Measurements from ENCODE around the gene FTCD. TPM values are rescaled to one million over a fixed set of nuclear protein-coding genes. Genes with fewer than 3 reads are reported as not detected.
A peak's percentile ranks its signal among the peaks of the same experiment; 100 is the strongest.

The FTCD gene
- total and polyA plus RNA-seq, 9 of the 15 experiments (the other 6 are each of a cell fraction or from before 2014, with no cell fraction given): 0.11 to 1.6 (median 0.67) TPM; not detected in 5

- no peaks in the 10 kb centered on the region; the same call in 2 of the 3 replicates for H3K79me2 ChIP-seq (ENCODE audit: control insufficient read depth, insufficient read depth, low read length)
- no peaks in the 10 kb centered on the region for H3K27me3 ChIP-seq (ENCODE audit: control insufficient read depth in 2 of 2, insufficient read depth in 2 of 2, low read length in 2 of 2)
- no peak overlapping the region for H3K4me3 ChIP-seq
- BruUV-seq (replicated peaks): no TSS peak
- no peaks in the 10 kb centered on the region for H3K9me3 ChIP-seq (replicated peaks; ENCODE audit: control insufficient read depth, insufficient read depth, low read depth, low read length)
- ChIA-PET CTCF (ENCODE audit: low intra/inter-chr PET ratio) (no interaction called here), POLR2A (no interaction called here)
- no peak overlapping the region for H3K27ac ChIP-seq (ENCODE audit: extremely low read depth, low read depth, low read length)
- no peaks in the 10 kb centered on the region for H4K20me1 ChIP-seq (replicated peaks; ENCODE audit: control insufficient read depth, insufficient read depth, low read length)
- no peak for FAIRE-seq
- H2AFZ ChIP-seq (ENCODE audit: low read depth, low read length): no peak overlapping the region
- no peak for ATAC-seq
- TF ChIP-seq POLR2G (IDR thresholded peaks at IDR 0.05; ENCODE audit: low read depth, low read length) (peak; percentile 23), ZNF12 (CRISPR knock-in tag; IDR thresholded peaks at IDR 0.05) (no peak)
- intact Hi-C loops (cut with micrococcal nuclease): loop anchor here (5.0 kb wide), 1 partner anchor 76 kb away; the partner anchor contains the start of gene LSS
- in situ Hi-C loops (cut with MboI): no loop called here
- H3K36me3 ChIP-seq (ENCODE audit: control insufficient read depth, insufficient read depth, low read length): peaks cover 8% of the 10 kb centered on the region; the same call in 2 of the 3 replicates
- 87% methylated on average over 39 of the region's 47 CpGs for WGBS (ENCODE audit: insufficient coverage, low coverage, missing lambda C conversion rate)
- H3K4me2 ChIP-seq (ENCODE audit: insufficient read depth, low read length): no peak overlapping the region
- no peak for DNase-seq (ENCODE audit: extremely low read depth in 1 of 4, low spot score in 3 of 4)
- no peaks in the 10 kb centered on the region for H3K9me1 ChIP-seq (ENCODE audit: control insufficient read depth, insufficient read depth, low read length)
- peaks cover 15 to 83% of the 10 kb centered on the region in 2 experiments for H3K4me1 ChIP-seq (replicated peaks in 1 of 2; ENCODE audit: control insufficient read depth in 2 of 2, insufficient read depth in 2 of 2, low read length in 2 of 2)
- peak overlapping the region in 1 of 2 experiments; percentile 63; a peak in 2 of 4 replicates for H3K9ac ChIP-seq (ENCODE audit: insufficient read depth in 1 of 2, low read depth in 2 of 2, low read length in 2 of 2)
These were observed 4.0 kb downstream of the FTCD start for GRCh38 chr21:46151261-46151988.

DNA sequence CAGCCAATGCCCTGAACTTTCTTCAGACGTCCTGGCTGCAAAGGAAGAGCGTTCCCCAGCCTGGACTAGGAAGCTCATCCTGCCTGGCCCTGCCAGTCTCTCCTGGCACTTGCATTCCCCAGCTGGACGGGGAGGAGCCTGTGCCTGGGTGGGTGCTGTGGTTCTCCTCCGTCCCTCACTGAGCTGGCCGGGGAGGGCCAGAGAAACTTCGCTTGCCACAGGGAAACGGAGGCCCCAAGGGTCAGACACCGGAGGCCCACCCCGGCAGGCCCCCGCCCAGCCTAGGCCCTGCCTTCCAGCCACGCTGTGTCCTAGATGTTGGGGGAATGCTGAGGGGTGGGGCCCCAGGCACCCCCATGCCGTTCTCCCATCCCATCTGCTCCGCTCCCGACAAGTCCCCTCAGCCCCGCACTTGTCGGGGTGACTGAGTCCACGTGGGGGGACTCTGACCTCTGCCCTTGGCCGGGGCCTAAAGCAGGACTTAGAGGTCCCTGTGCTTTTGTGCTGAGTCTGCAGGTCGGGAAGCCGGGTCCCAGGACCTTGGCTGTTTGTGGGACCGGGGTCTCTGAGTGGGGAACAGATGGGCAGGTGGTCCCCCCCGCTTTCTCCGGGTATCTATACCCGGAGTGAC lies 4.8 kb downstream of the FTCD start:
- peak; percentile 19 for FAIRE-seq
- ChIA-PET POLR2A (interaction anchor here (0.7 kb wide), 1 partner anchor 30 kb away, joined by 4 read pairs; no protein-coding TSS in a partner anchor), CTCF (ENCODE audit: low intra/inter-chr PET ratio) (no interaction called here)
- no peaks in the 10 kb centered on the region for H3K9me1 ChIP-seq (ENCODE audit: control insufficient read depth, insufficient read depth, low read length)
- H3K4me3 ChIP-seq: no peak overlapping the region
- intact Hi-C loops (cut with micrococcal nuclease): loop anchor here (5.0 kb wide), 1 partner anchor 77 kb away; the partner anchor contains the start of gene LSS
- no peaks in the 10 kb centered on the region for H3K9me3 ChIP-seq (replicated peaks; ENCODE audit: control insufficient read depth, insufficient read depth, low read depth, low read length)
- in situ Hi-C loops (cut with MboI): no loop called here
- TF ChIP-seq ZFP36 (IDR thresholded peaks at IDR 0.05; ENCODE audit: low read depth, low read length, partially characterized antibody) (no peak), FOSL1 (tag; conservative IDR thresholded peaks at IDR 0.05) (no peak), POLR2G (IDR thresholded peaks at IDR 0.05; ENCODE audit: low read depth, low read length) (0 out of 2 replicates have a peak, but pooled peaks have one; percentile 12), BRD9 (IDR thresholded peaks at IDR 0.05; ENCODE audit: low read depth, partially characterized antibody) (no peak), PHB2 (IDR thresholded peaks at IDR 0.05; ENCODE audit: low read depth) (no peak), EGR1 (conservative IDR thresholded peaks at IDR 0.05) (no peak), ZNF316 (IDR thresholded peaks at IDR 0.05) (peak; percentile 69; the same call in 1 of the 2 replicates), KAT7 (CRISPR knock-in tag; IDR thresholded peaks at IDR 0.05; ENCODE audit: borderline replicate concordance) (no peak), POLR2AphosphoS2 (IDR thresholded peaks at IDR 0.05; ENCODE audit: low read length) (no peak), MAFG (tag; conservative IDR thresholded peaks at IDR 0.05) (peak; percentile 17; the same call in 1 of the 2 replicates)
- H3K79me2 ChIP-seq (ENCODE audit: control insufficient read depth, insufficient read depth, low read length): no peaks in the 10 kb centered on the region; the same call in 2 of the 3 replicates
- ATAC-seq: no peak
- H3K4me1 ChIP-seq (replicated peaks in 1 of 2; ENCODE audit: control insufficient read depth in 2 of 2, insufficient read depth in 2 of 2, low read length in 2 of 2): peaks cover 15 to 83% of the 10 kb centered on the region in 2 experiments
- no TSS peak for BruUV-seq (replicated peaks)
- no peak for DNase-seq (ENCODE audit: extremely low read depth in 1 of 4, low spot score in 3 of 4)
- no peaks in the 10 kb centered on the region for H3K27me3 ChIP-seq (ENCODE audit: control insufficient read depth in 2 of 2, insufficient read depth in 2 of 2, low read length in 2 of 2)
- H3K4me2 ChIP-seq (ENCODE audit: insufficient read depth, low read length): no peak overlapping the region
- 88% methylated on average over 23 of the region's 24 CpGs for WGBS (ENCODE audit: insufficient coverage, low coverage, missing lambda C conversion rate)
- no peak overlapping the region for H3K27ac ChIP-seq (ENCODE audit: extremely low read depth, low read depth, low read length)
- H2AFZ ChIP-seq (ENCODE audit: low read depth, low read length): no peak overlapping the region
- peak overlapping the region in 1 of 2 experiments; percentile 78; a peak in 2 of 4 replicates for H3K9ac ChIP-seq (ENCODE audit: insufficient read depth in 1 of 2, low read depth in 2 of 2, low read length in 2 of 2)
- H3K36me3 ChIP-seq (ENCODE audit: control insufficient read depth, insufficient read depth, low read length): peaks cover under 1% of the 10 kb centered on the region; the same call in 1 of the 3 replicates
- no peaks in the 10 kb centered on the region for H4K20me1 ChIP-seq (replicated peaks; ENCODE audit: control insufficient read depth, insufficient read depth, low read length)
